ENCODE data around the gene SLC23A3.

Gene SLC23A3

GRCh38 chr2:219178377-219179175 lies 8.7 kb upstream of the SLC23A3 start:
- peak overlapping the region; percentile 70 for H3K4me3 ChIP-seq (ENCODE audit: low read depth, low read length)
- peak; percentile 19 for DNase-seq (ENCODE audit: low read depth, low spot score)
- no peak for TF ChIP-seq CTCF (IDR thresholded peaks at IDR 0.05; ENCODE audit: low read depth, low read length)
- in situ Hi-C loops (cut with HindIII; ENCODE audit: low sequenced_read_pairs): no loop called here

- in situ Hi-C loops (cut with HindIII; ENCODE audit: low sequenced_read_pairs): no loop called here
- peak within 1 kb of the TSS; percentile 75 for H3K4me3 ChIP-seq (ENCODE audit: low read depth, low read length)
- TF ChIP-seq CTCF (IDR thresholded peaks at IDR 0.05; ENCODE audit: low read depth, low read length): no peak
- DNase-seq (ENCODE audit: low read depth, low spot score): peak; percentile 94
These were observed 7.9 kb upstream of the SLC23A3 start, which contains the start of gene RETREG2 for GRCh38 chr2:219177552-219178376. Gene RETREG2 (plus strand): TSS chr2:219178275. CDS start chr2:219178353, 78 bp downstream.

- peak; percentile 78 for DNase-seq (ENCODE audit: low read depth, low spot score)
- TF ChIP-seq CTCF (IDR thresholded peaks at IDR 0.05; ENCODE audit: low read depth, low read length): no peak
- H3K4me3 ChIP-seq (ENCODE audit: low read depth, low read length): peak within 1 kb of the TSS; percentile 75
- in situ Hi-C loops (cut with HindIII; ENCODE audit: low sequenced_read_pairs): no loop called here
These were observed 7.2 kb upstream of the SLC23A3 start, which contains the start of gene CNPPD1 for GRCh38 chr2:219176818-219177551. Gene CNPPD1 (minus strand): TSS chr2:219176925. CDS start chr2:219176828, 97 bp downstream.

GRCh38 chr2:219175928-219176817 lies 6.3 kb upstream of the SLC23A3 start:
- in situ Hi-C loops (cut with HindIII; ENCODE audit: low sequenced_read_pairs): no loop called here
- peak overlapping the region; percentile 75 for H3K4me3 ChIP-seq (ENCODE audit: low read depth, low read length)
- DNase-seq (ENCODE audit: low read depth, low spot score): peak; percentile 41
- peak; percentile 5 for TF ChIP-seq CTCF (IDR thresholded peaks at IDR 0.05; ENCODE audit: low read depth, low read length)

- H3K4me3 ChIP-seq (ENCODE audit: low read depth, low read length): peak overlapping the region; percentile 75
- in situ Hi-C loops (cut with HindIII; ENCODE audit: low sequenced_read_pairs): no loop called here
- TF ChIP-seq CTCF (IDR thresholded peaks at IDR 0.05; ENCODE audit: low read depth, low read length): no peak
- DNase-seq (ENCODE audit: low read depth, low spot score): no peak
These were observed 5.7 kb upstream of the SLC23A3 start for GRCh38 chr2:219175486-219175885.
